NB4 (cell line): ENCODE data around the gene PLEKHJ1.

ENCODE experiments used
- DNase-seq: peaks from one replicate; pipeline ENCODE4 v3.0.0; 2010; ENCODE audit warnings: low read depth
- H3K4me3 ChIP-seq: one replicate; pipeline ENCODE4 v1.5.1; 2011; ENCODE audit warnings: mild to moderate bottlenecking, low read depth, low read length, moderate library complexity
- MYC ChIP-seq: IDR thresholded peaks from 2 replicates; pipeline ENCODE4 v1.6.1; 2011; ENCODE audit warnings: low read depth, low read length
- POLR2A ChIP-seq: IDR thresholded peaks from 2 replicates; pipeline ENCODE4 v1.6.1; 2011; ENCODE audit warnings: mild to moderate bottlenecking; ENCODE audit not compliant: insufficient read length; ENCODE audit errors: extremely low read depth
- TF ChIP-seq, protein P1 (sequence below): IDR thresholded peaks from 2 replicates; pipeline ENCODE4 v1.6.1; 2011; ENCODE audit warnings: low read depth, low read length
- TF ChIP-seq, protein P2 (sequence below): IDR thresholded peaks from one replicate; pipeline ENCODE4 v1.5.1; 2012; ENCODE audit warnings: low read depth, low read length

Gene PLEKHJ1

DNA sequence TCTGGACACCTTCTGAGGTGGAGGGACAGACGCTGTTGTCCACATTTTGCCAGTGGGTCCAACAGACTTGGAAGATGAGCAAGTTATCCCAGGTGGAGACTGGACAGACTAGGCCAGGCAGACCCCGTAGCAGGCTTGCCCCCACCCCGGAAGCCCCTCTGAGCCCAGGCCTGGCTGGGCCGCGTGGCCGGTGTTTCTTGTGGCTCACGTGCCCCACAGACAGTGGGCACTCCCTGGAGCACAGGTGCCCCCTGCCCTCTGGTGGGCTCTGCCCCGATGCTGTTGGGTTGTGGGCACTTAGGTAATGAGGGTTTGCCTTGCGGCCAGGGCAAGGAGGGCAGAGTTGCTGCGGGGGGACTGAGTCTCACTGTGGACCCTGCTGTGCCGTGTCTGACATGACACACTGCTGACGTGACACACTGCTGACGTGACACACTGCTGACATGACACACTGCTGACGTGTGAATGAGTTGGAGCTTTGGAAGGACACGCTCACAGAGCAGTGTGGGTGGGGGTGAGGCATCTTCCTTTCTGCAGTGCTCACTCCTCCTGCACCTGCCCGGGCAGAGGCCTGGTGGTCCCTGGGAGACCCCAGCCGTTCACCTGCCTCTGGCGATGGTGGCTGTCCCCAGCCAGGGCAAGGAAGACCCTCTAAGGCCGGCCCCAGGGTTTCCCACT, 47.3 kb downstream of the PLEKHJ1 start:
- no peak overlapping the region for H3K4me3 ChIP-seq
- TF ChIP-seq, protein P1, sequence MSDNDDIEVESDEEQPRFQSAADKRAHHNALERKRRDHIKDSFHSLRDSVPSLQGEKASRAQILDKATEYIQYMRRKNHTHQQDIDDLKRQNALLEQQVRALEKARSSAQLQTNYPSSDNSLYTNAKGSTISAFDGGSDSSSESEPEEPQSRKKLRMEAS: no peak
- no peak for TF ChIP-seq POLR2A
- TF ChIP-seq, protein P2, sequence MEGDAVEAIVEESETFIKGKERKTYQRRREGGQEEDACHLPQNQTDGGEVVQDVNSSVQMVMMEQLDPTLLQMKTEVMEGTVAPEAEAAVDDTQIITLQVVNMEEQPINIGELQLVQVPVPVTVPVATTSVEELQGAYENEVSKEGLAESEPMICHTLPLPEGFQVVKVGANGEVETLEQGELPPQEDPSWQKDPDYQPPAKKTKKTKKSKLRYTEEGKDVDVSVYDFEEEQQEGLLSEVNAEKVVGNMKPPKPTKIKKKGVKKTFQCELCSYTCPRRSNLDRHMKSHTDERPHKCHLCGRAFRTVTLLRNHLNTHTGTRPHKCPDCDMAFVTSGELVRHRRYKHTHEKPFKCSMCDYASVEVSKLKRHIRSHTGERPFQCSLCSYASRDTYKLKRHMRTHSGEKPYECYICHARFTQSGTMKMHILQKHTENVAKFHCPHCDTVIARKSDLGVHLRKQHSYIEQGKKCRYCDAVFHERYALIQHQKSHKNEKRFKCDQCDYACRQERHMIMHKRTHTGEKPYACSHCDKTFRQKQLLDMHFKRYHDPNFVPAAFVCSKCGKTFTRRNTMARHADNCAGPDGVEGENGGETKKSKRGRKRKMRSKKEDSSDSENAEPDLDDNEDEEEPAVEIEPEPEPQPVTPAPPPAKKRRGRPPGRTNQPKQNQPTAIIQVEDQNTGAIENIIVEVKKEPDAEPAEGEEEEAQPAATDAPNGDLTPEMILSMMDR: no peak
- no peak for DNase-seq

DNA sequence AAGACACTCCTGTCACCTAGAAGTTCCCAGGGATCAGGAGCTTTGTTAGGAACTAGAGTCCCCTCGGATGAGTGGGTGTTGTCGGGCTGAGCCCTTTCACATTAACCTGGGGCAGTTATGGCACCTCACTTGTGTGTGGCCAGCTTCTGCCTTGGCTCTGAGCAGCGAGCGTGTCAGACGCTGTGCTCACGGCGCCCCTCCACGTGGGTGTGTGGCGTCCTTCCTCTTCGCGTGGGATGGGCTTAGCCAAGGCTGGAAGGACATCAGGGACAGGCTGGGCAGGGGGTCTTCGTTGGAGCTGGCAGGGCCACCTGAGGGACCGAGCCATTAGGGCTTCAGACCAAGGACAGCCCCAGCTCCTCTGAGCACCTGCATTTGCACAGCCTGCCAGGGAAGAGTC, 49.0 kb downstream of the PLEKHJ1 start:
- TF ChIP-seq POLR2A (no peak), MYC (no peak)
- TF ChIP-seq, protein P2: no peak
- TF ChIP-seq, protein P1: no peak
- H3K4me3 ChIP-seq: no peak overlapping the region

GRCh38 chr19:2186071-2186846, 49.9 kb downstream of the PLEKHJ1 start:
- no peak for DNase-seq
- TF ChIP-seq, protein P2: no peak
- TF ChIP-seq POLR2A (no peak), MYC (no peak)
- TF ChIP-seq, protein P1: no peak
- H3K4me3 ChIP-seq: no peak overlapping the region

More for the DNA sequence above, 49.0 kb downstream of the PLEKHJ1 start:
- DNase-seq: no peak

DNA sequence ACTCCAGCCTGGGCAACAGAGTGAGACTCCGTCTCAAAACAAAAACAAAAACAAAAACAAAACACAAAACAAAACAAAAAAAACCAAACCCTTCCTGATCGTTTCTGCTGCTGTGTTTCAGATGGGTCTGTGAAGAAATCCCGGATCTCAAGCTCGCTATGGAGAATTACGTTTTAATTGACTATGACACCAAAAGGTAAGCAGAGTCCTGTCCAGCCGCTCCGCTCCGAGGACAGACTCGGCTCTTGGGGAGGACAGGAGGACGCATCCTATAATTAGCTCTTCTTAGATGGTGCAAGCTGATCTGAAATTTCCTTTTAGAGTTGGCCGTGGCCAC, 50.4 kb downstream of the PLEKHJ1 start:
- no peak overlapping the region for H3K4me3 ChIP-seq
- no peak for DNase-seq
- TF ChIP-seq, protein P2: no peak
- TF ChIP-seq POLR2A (no peak), MYC (no peak)
- TF ChIP-seq, protein P1: no peak

DNA sequence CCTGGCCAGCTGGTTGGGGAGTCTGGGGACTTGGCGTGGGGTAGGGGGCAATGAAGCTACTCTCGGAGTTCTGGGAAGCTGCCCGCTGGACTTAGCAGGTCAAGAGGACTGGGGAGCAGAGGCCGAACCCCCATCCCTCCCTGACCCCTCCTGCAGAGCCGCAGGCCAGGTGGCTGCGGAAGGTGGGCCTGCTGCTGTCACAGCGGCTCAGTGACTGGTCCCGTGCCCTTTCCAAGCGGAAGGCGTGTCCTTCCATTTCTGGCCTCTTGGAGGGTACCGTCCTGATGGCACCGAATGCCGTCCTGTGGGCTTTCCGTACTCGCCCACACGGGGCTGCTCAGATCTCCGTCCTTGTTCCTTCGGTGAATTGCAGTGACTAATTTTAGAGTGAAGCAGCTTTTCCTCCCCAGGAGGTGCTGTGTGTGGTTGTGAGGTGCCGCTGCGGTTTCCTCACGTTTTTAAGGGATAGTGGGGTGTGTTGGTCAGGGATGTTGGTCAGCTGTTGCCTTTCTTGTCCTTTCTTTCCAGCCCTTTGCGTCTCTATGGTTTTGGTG, 51.6 kb downstream of the PLEKHJ1 start:
- no peak for DNase-seq
- TF ChIP-seq, protein P1: no peak
- TF ChIP-seq, protein P2: no peak
- no peak for TF ChIP-seq MYC
- TF ChIP-seq POLR2A: no peak
- no peak overlapping the region for H3K4me3 ChIP-seq
